Sigmoid colon (tissue), 4 donors: Measurements from ENCODE around the gene PRPF4.

Experiments used
- CTCF ChIP-seq, 4 experiments: fragments of 450-650 bp in 3 of 4; fragments of 200-600 bp in 1 of 4; IDR thresholded peaks; one replicate each; pipeline ENCODE4 v1.5.1; 2016 to 2019; ENCODE audit warnings: antibody characterized with exemption in 4 of 4, mild to moderate bottlenecking in 3 of 4, moderate library complexity in 2 of 4
- POLR2A ChIP-seq, 2 donors: fragments of 450-650 bp; IDR thresholded peaks; one replicate each; pipeline ENCODE4 v1.6.1; 2016; ENCODE audit warnings: antibody characterized with exemption in 2 of 2, mild to moderate bottlenecking in 2 of 2, moderate library complexity in 2 of 2
- POLR2AphosphoS5 ChIP-seq, 4 donors: sonication (generic); formaldehyde crosslinking; IDR thresholded peaks; one replicate each; pipeline ENCODE4 v1.6.1; 2017; ENCODE audit warnings: antibody characterized with exemption in 4 of 4

GRCh38 chr9:113316030-113316429, 40.6 kb downstream of the PRPF4 start:
- no peak for TF ChIP-seq POLR2A (IDR thresholded peaks at IDR 0.05)
- TF ChIP-seq CTCF (IDR thresholded peaks at IDR 0.05): no peak
- TF ChIP-seq POLR2AphosphoS5 (IDR thresholded peaks at IDR 0.05): no peak
